K562 (cell line): ENCODE data around the gene CEND1. TPM values are rescaled to one million over a fixed set of nuclear protein-coding genes. Genes with fewer than 3 reads are reported as not detected.

Source experiments
- ATAC-seq: fragments of 200-7000 bp; cut with Tn5 transposase; 3 replicates; pipeline ENCODE4 v1.9.1; 2020; ENCODE audit warnings: moderate library complexity
- BruUV-seq: library from RNA; stranded (reverse); fragments of 400-500 nt; replicated peaks from 2 replicates; lab custom pipeline; 2021; lab: Mats Ljungman, UMichigan
- CTCF ChIA-PET: fragments of 300-600 bp; formaldehyde crosslinking; extraction: SDS; loops from one replicate; lab custom pipeline; 2021; ENCODE audit warnings: low intra/inter-chr PET ratio; lab: Yijun Ruan, JAX
- POLR2A ChIA-PET: fragments of 300-600, 350-650 bp; sonication (Branson Sonifier 250); formaldehyde crosslinking; extraction: SDS; loops from one replicate; lab custom pipeline; 2021; ENCODE audit warnings: antibody characterized with exemption, inconsistent platforms; lab: Yijun Ruan, JAX
- DNase-seq, 4 experiments: peaks; one replicate each; pipeline versions ENCODE4 v3.0.0 to v3.0.0-alpha.2; 2011 to 2018; ENCODE audit warnings: low spot score in 3 of 4, mixed read lengths in 3 of 4; ENCODE audit errors: extremely low read depth in 1 of 4
- FAIRE-seq: peaks from 2 replicates; lab custom pipeline; 2011; peaks lifted over from hg19 to GRCh38; lab: Jason Lieb, UNC
- H2AFZ ChIP-seq: 2 replicates; pipeline ENCODE4 v1.6.0; 2011; ENCODE audit warnings: low read depth, low read length, control low read depth, inconsistent platforms
- H3K27ac ChIP-seq: fragments of 200-600 bp; 3 replicates; pipeline ENCODE4 v1.8.0; 2011; ENCODE audit warnings: low read depth, mild to moderate bottlenecking, control low read depth, inconsistent platforms, low read length, moderate library complexity, mixed read lengths; ENCODE audit errors: extremely low read depth
- H3K27me3 ChIP-seq, 2 experiments: fragments of 300-600 bp in 1 of 2; 2 replicates in 1 of 2; 3 replicates in 1 of 2; pipeline versions ENCODE4 v1.6.0 to v1.8.0; 2011; ENCODE audit warnings: inconsistent platforms in 2 of 2, low read length in 2 of 2, mild to moderate bottlenecking in 1 of 2, mixed read lengths in 1 of 2, moderate library complexity in 1 of 2; ENCODE audit not compliant: control insufficient read depth in 2 of 2, insufficient read depth in 2 of 2
- H3K36me3 ChIP-seq: fragments of 300-600 bp; 3 replicates; pipeline ENCODE4 v1.8.0; 2011; ENCODE audit warnings: mild to moderate bottlenecking, low read length, inconsistent platforms; ENCODE audit not compliant: control insufficient read depth, insufficient read depth
- H3K4me1 ChIP-seq, 2 experiments: fragments of 200-600 bp in 1 of 2; replicated peaks in 1 of 2; 2 replicates in 1 of 2; 3 replicates in 1 of 2; pipeline versions ENCODE4 v1.5.1 to v1.8.0; 2011; ENCODE audit warnings: inconsistent platforms in 2 of 2, low read length in 2 of 2, mild to moderate bottlenecking in 1 of 2, mixed read lengths in 1 of 2, moderate library complexity in 1 of 2; ENCODE audit not compliant: control insufficient read depth in 2 of 2, insufficient read depth in 2 of 2
- H3K4me2 ChIP-seq: 2 replicates; pipeline ENCODE4 v1.6.1; 2011; ENCODE audit warnings: low read length, control low read depth, inconsistent platforms, mixed read lengths; ENCODE audit not compliant: insufficient read depth
- H3K4me3 ChIP-seq: fragments of 200-600 bp; sonication (generic), shearing (Covaris generic); 2 replicates; pipeline ENCODE4 v1.5.1; 2016; ENCODE audit warnings: control low read depth, inconsistent platforms
- H3K79me2 ChIP-seq: fragments of 200-600 bp; 3 replicates; pipeline ENCODE4 v1.8.0; 2011; ENCODE audit warnings: low read length, inconsistent platforms; ENCODE audit not compliant: control insufficient read depth, insufficient read depth
- H3K9ac ChIP-seq, 2 experiments: 2 replicates each; pipeline versions ENCODE4 v1.6.0 to v1.6.1; 2011; ENCODE audit warnings: low read depth in 2 of 2, low read length in 2 of 2, control low read depth in 1 of 2, inconsistent platforms in 1 of 2, mild to moderate bottlenecking in 1 of 2, mixed read lengths in 1 of 2; ENCODE audit not compliant: insufficient read depth in 1 of 2
- H3K9me1 ChIP-seq: one replicate; pipeline ENCODE4 v1.6.0; 2011; ENCODE audit warnings: inconsistent platforms, mild to moderate bottlenecking, low read length, moderate library complexity; ENCODE audit not compliant: control insufficient read depth, insufficient read depth
- H3K9me3 ChIP-seq: replicated peaks from 2 replicates; pipeline ENCODE4 v1.5.1; 2011; ENCODE audit warnings: low read depth, low read length, inconsistent platforms; ENCODE audit not compliant: control insufficient read depth, insufficient read depth
- H4K20me1 ChIP-seq: replicated peaks from 2 replicates; pipeline ENCODE4 v1.6.1; 2011; ENCODE audit warnings: low read length, inconsistent platforms, mixed read lengths; ENCODE audit not compliant: control insufficient read depth, insufficient read depth
- EHMT2 ChIP-seq: fragments of 450-650 bp; IDR thresholded peaks from 2 replicates; pipeline ENCODE4 v1.6.1; 2018; ENCODE audit warnings: antibody characterized with exemption
- EP400 ChIP-seq: fragments of 450-650 bp; IDR thresholded peaks from 2 replicates; pipeline ENCODE4 v1.6.1; 2017; ENCODE audit warnings: antibody characterized with exemption, mild to moderate bottlenecking, moderate library complexity
- KLF10 ChIP-seq: fragments of 250-450 bp; sonication (Bioruptor Pico); IDR thresholded peaks from 2 replicates; pipeline ENCODE4 v1.6.1; 2021; ENCODE audit warnings: matching md5 sums
- NFIX ChIP-seq: fragments of 250-450 bp; sonication (Bioruptor Pico); IDR thresholded peaks from 2 replicates; pipeline ENCODE4 v1.4.0; 2020; ENCODE audit warnings: low read depth, mild to moderate bottlenecking, moderate library complexity
- RAD21 ChIP-seq, 2 experiments: fragments of 250-450 bp in 1 of 2; fragments of 450-650 bp in 1 of 2; sonication (Bioruptor Pico) in 1 of 2; formaldehyde crosslinking in 1 of 2; IDR thresholded peaks in 1 of 2; conservative IDR thresholded peaks in 1 of 2; 2 replicates each; pipeline versions ENCODE4 v1.4.0 to v1.8.0; 2020 to 2022; ENCODE audit warnings: mild to moderate bottlenecking in 2 of 2, moderate library complexity in 1 of 2
- RCOR1 ChIP-seq, 2 experiments: IDR thresholded peaks; 2 replicates each; pipeline ENCODE4 v1.6.1; 2012; ENCODE audit warnings: low read depth in 2 of 2, low read length in 2 of 2, borderline replicate concordance in 1 of 2, improper control_type of control experiment in 1 of 2
- SNIP1 ChIP-seq: fragments of 450-650 bp; IDR thresholded peaks from 2 replicates; pipeline ENCODE4 v1.7.1; 2017; ENCODE audit warnings: low read depth, mild to moderate bottlenecking
- SRSF3 ChIP-seq: fragments of 200-400 bp; formaldehyde crosslinking; IDR thresholded peaks from 2 replicates; pipeline ENCODE4 v1.6.1; 2016; ENCODE audit warnings: mild to moderate bottlenecking, low read length, moderate library complexity; ENCODE audit not compliant: insufficient read depth
- SRSF7 ChIP-seq: fragments of 200-400 bp; formaldehyde crosslinking; optimal IDR thresholded peaks from 2 replicates; pipeline ENCODE3; 2017; ENCODE audit warnings: mild to moderate bottlenecking, low read depth, low read length
- TBL1XR1 ChIP-seq, 2 experiments: IDR thresholded peaks; 2 replicates each; pipeline ENCODE4 v1.6.1; 2012; ENCODE audit warnings: improper control_type of control experiment in 2 of 2, low read length in 2 of 2, mild to moderate bottlenecking in 1 of 2
- TGIF2 ChIP-seq: sonication (generic); formaldehyde crosslinking; IDR thresholded peaks from 2 replicates; pipeline ENCODE4 v1.8.1; 2022; ENCODE audit warnings: mild to moderate bottlenecking, missing genetic modification reagents, moderate library complexity
- USF1 ChIP-seq: sonication (generic); formaldehyde crosslinking; IDR thresholded peaks from 2 replicates; pipeline ENCODE4 v1.9.0; 2022; ENCODE audit warnings: mild to moderate bottlenecking, missing genetic modification reagents
- ZEB2 ChIP-seq: fragments of 450-650 bp; IDR thresholded peaks from 2 replicates; pipeline ENCODE4 v1.6.1; 2016
- ZNF124 ChIP-seq: sonication (generic); formaldehyde crosslinking; IDR thresholded peaks from 2 replicates; pipeline ENCODE4 v1.8.1; 2022; ENCODE audit warnings: missing genetic modification reagents
- ZNF507 ChIP-seq: conservative IDR thresholded peaks from 2 replicates; pipeline ENCODE4 v1.6.1; 2017; ENCODE audit warnings: missing genetic modification characterization, missing compliant biosample characterization
- ZNF740 ChIP-seq, 3 experiments: fragments of 200-800 bp in 1 of 3; sonication (Bioruptor generic) in 1 of 3; sonication (generic) in 1 of 3; formaldehyde crosslinking in 1 of 3; IDR thresholded peaks; 2 replicates each; pipeline versions ENCODE4 v1.6.1 to v1.8.0; 2016 to 2022; ENCODE audit warnings: mild to moderate bottlenecking in 2 of 3, missing compliant biosample characterization in 2 of 3, missing genetic modification characterization in 2 of 3, missing genetic modification reagents in 1 of 3
- ZNF785 ChIP-seq: fragments of 250-450 bp; sonication (Bioruptor Pico); IDR thresholded peaks from 2 replicates; pipeline ENCODE4 v1.4.0; 2020; ENCODE audit warnings: mild to moderate bottlenecking
- ZZZ3 ChIP-seq: fragments of 450-650 bp; IDR thresholded peaks from 2 replicates; pipeline ENCODE4 v1.6.1; 2016; ENCODE audit warnings: antibody characterized with exemption, mild to moderate bottlenecking, moderate library complexity
- WGBS: fragments of 100-300 bp; shearing (Covaris generic); methylation state at CpG from one replicate; pipeline ENCODE4 v1.1.6; 2016; ENCODE audit warnings: low coverage, mixed read lengths; ENCODE audit not compliant: insufficient coverage; ENCODE audit errors: missing lambda C conversion rate; 5-methylcytosine and 5-hydroxymethylcytosine counted together
- in situ Hi-C: fragments of 300-500 bp; cut with MboI; formaldehyde crosslinking; loops from 4 replicates; pipeline ENCODE4 v1.15.0; 2018; ENCODE audit warnings: inconsistent platforms, mixed read lengths
- intact Hi-C: fragments of 100-400 bp; cut with micrococcal nuclease; formaldehyde crosslinking; loops from 2 replicates; pipeline ENCODE4 v1.14.2; 2022
- polyA plus RNA-seq, 8 experiments: library from polyadenylated mRNA; depleted of rRNA in 4 of 8; stranded (reverse) in 5 of 8; unstranded in 3 of 8; fragments of >200 nt; fragmentation: Nextera tagmentation in 2 of 8; fragmentation: Illumina TruSeq in 1 of 8; extraction: Ambion mirVana in 2 of 8; extraction: Trizol in 1 of 8; gene quantifications; 2 replicates each; pipeline versions ENCODE4 v1.2.1 to v1.2.3, GENCODE V29; 2011 to 2014; ENCODE audit warnings: inconsistent platforms in 1 of 8, missing spikeins in 1 of 8
- total RNA-seq, 7 experiments: library from RNA; depleted of rRNA in 6 of 7; stranded (reverse); fragments of >200 nt in 6 of 7; fragmentation: Illumina TruSeq in 2 of 7; extraction: Trizol in 2 of 7; gene quantifications; 2 replicates each; pipeline versions ENCODE4 v1.2.1 to v1.2.3, GENCODE V29; 2011 to 2021; ENCODE audit warnings: low replicate concordance in 1 of 7
- TF ChIP-seq, protein P1 (sequence below): sonication (generic); formaldehyde crosslinking; IDR thresholded peaks from 2 replicates; pipeline ENCODE4 v1.8.0; 2022; ENCODE audit warnings: mild to moderate bottlenecking, low read depth, missing genetic modification reagents

Gene CEND1
- total and polyA plus RNA-seq, 9 of the 15 experiments (the other 6 are each of a cell fraction or from before 2014, with no cell fraction given) = 0.13 to 0.18 (median 0.16) TPM; not detected in 6

DNA sequence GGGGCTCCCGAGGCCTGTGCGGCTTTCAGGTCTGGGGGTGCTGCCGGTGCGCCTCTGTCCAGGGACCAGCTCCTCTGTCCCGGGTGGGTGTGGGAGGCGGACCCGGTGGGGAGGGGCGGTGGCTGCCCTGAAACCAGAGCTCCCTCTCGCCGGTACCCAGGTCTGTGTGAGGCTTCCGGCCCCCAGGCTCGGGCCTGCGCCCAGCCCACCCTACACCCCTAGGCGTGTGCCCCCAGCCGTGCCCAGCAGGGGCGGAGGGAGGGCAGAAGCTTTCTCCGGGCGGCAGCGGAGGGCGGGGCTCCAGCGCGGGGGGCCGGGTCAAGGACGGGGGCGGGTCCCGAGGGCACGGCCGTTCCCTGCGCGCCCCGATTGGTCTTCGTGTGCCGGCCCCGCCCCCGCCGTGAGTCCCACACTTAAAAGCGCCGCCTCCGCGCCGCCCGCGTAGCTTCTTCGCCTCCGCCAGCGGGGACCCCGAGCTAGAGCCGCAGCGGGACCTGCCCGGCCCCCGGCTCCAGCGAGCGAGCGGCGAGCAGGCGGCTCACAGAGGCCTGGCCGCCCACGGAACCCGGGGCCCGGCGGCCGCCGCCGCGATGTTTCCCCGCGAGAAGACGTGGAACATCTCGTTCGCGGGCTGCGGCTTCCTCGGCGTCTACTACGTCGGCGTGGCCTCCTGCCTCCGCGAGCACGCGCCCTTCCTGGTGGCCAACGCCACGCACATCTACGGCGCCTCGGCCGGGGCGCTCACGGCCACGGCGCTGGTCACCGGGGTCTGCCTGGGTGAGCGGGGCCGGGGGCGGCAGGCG lies 29.4 kb upstream of the CEND1 start:
- Histone ChIP-seq H3K4me3 (peak overlapping the region; percentile 89), H3K27ac (peak overlapping the region; percentile 92), H3K27me3 (no peaks in the 10 kb centered on the region), H3K9ac (peak overlapping the region; percentile 87 to 100), H3K9me3 (no peaks in the 10 kb centered on the region), H3K9me1 (peaks cover 6% of the 10 kb centered on the region), H2AFZ (peak overlapping the region; percentile 93), H3K4me1 (peaks cover 11 to 67% of the 10 kb centered on the region in 2 experiments; a peak in 4 of 5 replicates), H4K20me1 (peaks cover 13% of the 10 kb centered on the region), H3K36me3 (peaks cover 31% of the 10 kb centered on the region; the same call in 1 of the 3 replicates), H3K79me2 (peaks cover 25% of the 10 kb centered on the region), H3K4me2 (peak overlapping the region; percentile 86)
- under 1% methylated on average over 46 of the region's 96 CpGs for WGBS
- in situ Hi-C loops = no loop called here
- ChIA-PET POLR2A (interaction anchor here (0.6 to 5.2 kb wide), 15 partner anchors 8 to 259 kb away, joined by 3 to 36 read pairs (median 5); partner anchors contain the start of genes CD151, CRACR2B, LMNTD2 and POLR2L), CTCF (no interaction called here)
- ATAC-seq (peak; percentile 88), DNase-seq (peak; percentile 85 to 95 (median 90)), FAIRE-seq (no peak)
- BruUV-seq = no TSS peak
- intact Hi-C loops = no loop called here
- TF ChIP-seq ZNF124 (CRISPR knock-in tag) (no peak), ZNF507 (tag) (no peak), ZZZ3 (no peak), EP400 (peak; percentile 26; the same call in 1 of the 2 replicates), ZNF785 (no peak), KLF10 (no peak), SRSF3 (no peak), ZEB2 (no peak), RAD21 (CRISPR knock-in tag; conservative IDR thresholded peaks at IDR 0.05 in 1 of 2, IDR thresholded peaks at IDR 0.05 in 1 of 2) (no peak), USF1 (CRISPR knock-in tag) (no peak), SNIP1 (no peak), EHMT2 (no peak), ZNF740 (CRISPR knock-in tag; IDR thresholded peaks at IDR 0.05) (no peak), ZNF740 (tag; IDR thresholded peaks at IDR 0.05) (no peak), RCOR1 (IDR thresholded peaks at IDR 0.05; ENCODE audit: borderline replicate concordance in 1 of 2, low read depth in 2 of 2, low read length in 2 of 2) (no peak), TBL1XR1 (IDR thresholded peaks at IDR 0.05; ENCODE audit: low read length in 2 of 2) (0 out of 4 replicates have a peak, but pooled peaks of 1 of the 2 experiments have one; percentile 32), TGIF2 (CRISPR knock-in tag) (no peak), NFIX (no peak), SRSF7 (no peak)
- TF ChIP-seq, protein P1, sequence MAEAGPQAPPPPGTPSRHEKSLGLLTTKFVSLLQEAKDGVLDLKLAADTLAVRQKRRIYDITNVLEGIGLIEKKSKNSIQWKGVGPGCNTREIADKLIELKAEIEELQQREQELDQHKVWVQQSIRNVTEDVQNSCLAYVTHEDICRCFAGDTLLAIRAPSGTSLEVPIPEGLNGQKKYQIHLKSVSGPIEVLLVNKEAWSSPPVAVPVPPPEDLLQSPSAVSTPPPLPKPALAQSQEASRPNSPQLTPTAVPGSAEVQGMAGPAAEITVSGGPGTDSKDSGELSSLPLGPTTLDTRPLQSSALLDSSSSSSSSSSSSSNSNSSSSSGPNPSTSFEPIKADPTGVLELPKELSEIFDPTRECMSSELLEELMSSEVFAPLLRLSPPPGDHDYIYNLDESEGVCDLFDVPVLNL (CRISPR knock-in tag) = no peak
